Measurements from ENCODE around the gene EIF2S1. TPM values are rescaled to one million over a fixed set of nuclear protein-coding genes. Genes with fewer than 3 reads are reported as not detected.
"Not testable (repeated sequence)": the region's sequence is repeated elsewhere in the genome, so short reads cannot be mapped to it uniquely, and the experiment has no call there.

The EIF2S1 gene
- total RNA-seq, 4 donors from 2014 or later: 102 to 180 (median 150) TPM

DNA sequence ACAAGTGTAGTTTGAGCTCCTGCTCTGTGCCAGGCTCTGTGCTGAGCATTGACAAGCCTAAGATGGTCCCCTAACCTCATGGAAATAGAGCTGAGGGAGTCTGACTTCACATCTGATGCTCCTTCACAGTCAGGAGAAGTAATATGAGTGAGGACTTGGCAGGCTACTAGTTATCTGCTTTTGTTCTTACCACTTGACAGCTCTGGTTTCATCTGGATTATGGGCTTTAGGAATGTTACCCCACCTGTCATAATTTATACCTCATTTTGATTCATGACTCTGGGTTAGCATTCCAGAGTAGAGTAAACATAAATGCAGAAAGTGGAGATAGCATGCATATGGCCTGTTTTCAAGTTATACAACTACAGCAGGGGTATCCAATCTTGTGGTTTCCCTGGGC, 41.0 kb upstream of the EIF2S1 start:
- H3K27me3 ChIP-seq: no peaks in the 10 kb centered on the region
- no peak for ATAC-seq
- peaks cover 0 to 84% of the 10 kb centered on the region in 2 donors for H3K36me3 ChIP-seq
- H3K9me3 ChIP-seq: no peaks in the 10 kb centered on the region
- no peaks in the 10 kb centered on the region for H3K4me1 ChIP-seq
- no peak overlapping the region for H3K27ac ChIP-seq
- TF ChIP-seq POLR2A (IDR thresholded peaks at IDR 0.05) (no peak), POLR2AphosphoS5 (IDR thresholded peaks at IDR 0.05) (no peak), EP300 (IDR thresholded peaks at IDR 0.05) (no peak)
- TF ChIP-seq, protein P1, sequence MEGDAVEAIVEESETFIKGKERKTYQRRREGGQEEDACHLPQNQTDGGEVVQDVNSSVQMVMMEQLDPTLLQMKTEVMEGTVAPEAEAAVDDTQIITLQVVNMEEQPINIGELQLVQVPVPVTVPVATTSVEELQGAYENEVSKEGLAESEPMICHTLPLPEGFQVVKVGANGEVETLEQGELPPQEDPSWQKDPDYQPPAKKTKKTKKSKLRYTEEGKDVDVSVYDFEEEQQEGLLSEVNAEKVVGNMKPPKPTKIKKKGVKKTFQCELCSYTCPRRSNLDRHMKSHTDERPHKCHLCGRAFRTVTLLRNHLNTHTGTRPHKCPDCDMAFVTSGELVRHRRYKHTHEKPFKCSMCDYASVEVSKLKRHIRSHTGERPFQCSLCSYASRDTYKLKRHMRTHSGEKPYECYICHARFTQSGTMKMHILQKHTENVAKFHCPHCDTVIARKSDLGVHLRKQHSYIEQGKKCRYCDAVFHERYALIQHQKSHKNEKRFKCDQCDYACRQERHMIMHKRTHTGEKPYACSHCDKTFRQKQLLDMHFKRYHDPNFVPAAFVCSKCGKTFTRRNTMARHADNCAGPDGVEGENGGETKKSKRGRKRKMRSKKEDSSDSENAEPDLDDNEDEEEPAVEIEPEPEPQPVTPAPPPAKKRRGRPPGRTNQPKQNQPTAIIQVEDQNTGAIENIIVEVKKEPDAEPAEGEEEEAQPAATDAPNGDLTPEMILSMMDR (IDR thresholded peaks at IDR 0.05): no peak
- no peak overlapping the region for H3K4me3 ChIP-seq

DNA sequence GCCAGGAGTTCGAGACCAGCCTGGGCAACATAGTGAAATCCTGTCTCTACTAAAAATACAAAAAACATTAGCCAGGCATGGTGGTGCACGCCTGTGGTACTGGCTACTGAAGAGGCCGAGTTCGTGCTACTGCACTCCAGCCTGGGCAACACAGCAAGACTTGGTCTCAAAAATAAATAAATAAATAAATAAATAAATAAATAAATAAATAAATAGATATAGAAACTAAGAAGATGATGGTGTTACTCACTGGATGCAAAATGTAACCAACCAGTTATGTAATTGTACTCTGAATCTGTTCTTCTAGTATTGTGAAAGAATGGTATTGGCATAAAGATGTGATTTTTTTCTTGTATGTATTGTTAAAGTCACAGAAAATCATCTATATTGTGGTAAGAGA, 30.5 kb upstream of the EIF2S1 start:
- peaks cover 0 to 70% of the 10 kb centered on the region in 2 donors for H3K36me3 ChIP-seq
- H3K9me3 ChIP-seq, H3K27ac ChIP-seq, ATAC-seq, H3K27me3 ChIP-seq, H3K4me3 ChIP-seq, H3K4me1 ChIP-seq: not testable (repeated sequence)
- WGBS, 2 donors (ENCODE audit: low coverage in 1 of 2): 98% methylated on average over 4 of the region's 4 CpGs; no CpG with 5 or more reads in 1 of the 2 donors

DNA sequence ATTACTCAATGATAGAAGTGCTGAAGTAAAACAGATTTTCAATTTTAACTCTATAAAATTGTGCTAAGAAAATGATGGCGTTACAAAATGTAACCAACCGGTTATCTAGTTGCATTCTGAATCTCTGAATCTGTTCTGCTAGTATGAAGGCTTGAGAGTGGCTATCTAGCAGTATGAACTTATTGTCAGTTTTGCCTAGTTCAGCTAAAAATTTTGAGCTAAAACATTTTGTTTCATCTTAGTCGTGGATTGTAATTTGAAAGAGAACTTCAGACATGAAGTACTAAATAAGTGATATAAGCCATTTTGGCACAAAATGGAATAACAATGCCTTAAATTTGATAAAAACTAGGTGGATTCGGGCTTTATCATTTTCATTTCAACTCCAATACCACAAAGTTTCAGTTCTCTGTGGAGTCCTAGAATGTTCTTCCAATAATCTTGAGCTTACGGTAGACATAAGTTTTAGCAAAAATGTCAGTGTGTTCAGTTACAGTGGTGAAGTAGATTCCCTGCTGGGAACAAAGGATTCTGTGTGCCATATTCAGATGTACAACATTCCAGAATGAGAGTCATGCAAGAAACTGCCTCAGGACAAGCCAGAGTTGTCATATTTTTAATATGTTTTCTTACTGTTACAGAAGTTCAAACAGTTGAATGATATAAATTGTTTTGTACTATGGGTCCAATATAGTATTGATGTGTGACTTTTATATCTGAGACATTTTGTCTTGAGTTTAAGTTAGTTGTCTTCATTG, 28.6 kb upstream of the EIF2S1 start:
- ATAC-seq: no peak
- no peaks in the 10 kb centered on the region for H3K9me3 ChIP-seq
- H3K4me3 ChIP-seq: no peak overlapping the region
- 84 to 92% methylated on average over 5 of the region's 5 CpGs for WGBS, 2 donors (ENCODE audit: low coverage in 1 of 2)
- H3K4me1 ChIP-seq: no peaks in the 10 kb centered on the region
- peaks cover 0 to 76% of the 10 kb centered on the region in 2 donors for H3K36me3 ChIP-seq
- no peaks in the 10 kb centered on the region for H3K27me3 ChIP-seq
- TF ChIP-seq, protein P1 (IDR thresholded peaks at IDR 0.05): no peak
- no peak for TF ChIP-seq POLR2A (IDR thresholded peaks at IDR 0.05)
- TF ChIP-seq POLR2AphosphoS5 (IDR thresholded peaks at IDR 0.05): no peak
- TF ChIP-seq EP300 (IDR thresholded peaks at IDR 0.05): no peak
- H3K27ac ChIP-seq: no peak overlapping the region

DNA sequence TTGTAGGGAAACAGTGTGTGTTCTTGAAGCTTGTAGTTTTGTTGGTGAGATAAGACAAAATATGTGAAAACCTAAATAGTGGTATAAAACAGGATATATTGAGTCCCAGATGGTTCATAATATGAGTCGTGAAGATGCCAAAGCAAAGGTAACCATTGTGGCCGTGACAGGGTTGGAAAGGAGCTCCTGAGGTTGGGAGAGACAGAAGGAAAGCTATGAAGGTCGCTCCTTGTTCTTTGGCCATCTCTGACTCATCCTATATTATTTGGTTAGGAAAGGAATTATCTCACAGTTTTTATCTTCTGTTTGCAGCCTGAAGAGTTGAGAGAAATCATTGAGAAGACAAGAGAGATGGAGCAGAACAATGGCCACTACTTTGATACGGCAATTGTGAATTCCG, 27.7 kb upstream of the EIF2S1 start:
- TF ChIP-seq, protein P1 (IDR thresholded peaks at IDR 0.05): no peak
- Histone ChIP-seq H3K27ac (no peak overlapping the region), H3K9me3 (no peaks in the 10 kb centered on the region), H3K36me3 (peaks cover 0 to 77% of the 10 kb centered on the region in 2 donors), H3K27me3 (no peaks in the 10 kb centered on the region), H3K4me3 (no peak overlapping the region), H3K4me1 (no peaks in the 10 kb centered on the region)
- no peak for ATAC-seq
- WGBS, 2 donors (ENCODE audit: low coverage in 1 of 2): 91 to 94% methylated on average over 5 of the region's 5 CpGs

DNA sequence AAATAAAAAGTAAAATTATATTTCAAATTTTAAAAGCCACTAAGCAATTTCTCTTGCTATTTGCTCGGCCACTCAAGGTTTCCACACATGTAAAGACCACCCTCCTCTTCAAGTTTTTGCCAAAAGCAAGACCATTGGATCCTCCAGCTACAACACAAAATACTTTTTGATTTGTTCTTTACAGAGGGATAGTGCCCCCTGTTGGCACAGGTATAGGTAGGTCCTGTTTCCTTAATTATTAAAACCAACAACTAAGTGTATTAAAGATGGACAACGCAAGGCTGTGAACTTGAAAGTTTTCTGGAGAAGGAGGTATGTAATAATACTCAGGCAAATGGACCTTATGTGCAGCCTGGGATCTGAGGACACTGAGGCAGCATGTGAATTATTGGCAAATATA, 24.3 kb upstream of the EIF2S1 start:
- no peak overlapping the region for H3K27ac ChIP-seq
- TF ChIP-seq, protein P1 (IDR thresholded peaks at IDR 0.05): peak in 1 of 4 experiments; percentile 11
- TF ChIP-seq POLR2A (IDR thresholded peaks at IDR 0.05): no peak
- TF ChIP-seq POLR2AphosphoS5 (IDR thresholded peaks at IDR 0.05): no peak
- peaks cover 0 to 90% of the 10 kb centered on the region in 2 donors for H3K36me3 ChIP-seq
- no peak overlapping the region for H3K4me3 ChIP-seq
- no peaks in the 10 kb centered on the region for H3K4me1 ChIP-seq
- no peaks in the 10 kb centered on the region for H3K9me3 ChIP-seq
- no peak for ATAC-seq
- H3K27me3 ChIP-seq: no peaks in the 10 kb centered on the region
- WGBS, 2 donors (ENCODE audit: low coverage in 1 of 2): 83 to 97% methylated on average over 2 of the region's 2 CpGs

DNA sequence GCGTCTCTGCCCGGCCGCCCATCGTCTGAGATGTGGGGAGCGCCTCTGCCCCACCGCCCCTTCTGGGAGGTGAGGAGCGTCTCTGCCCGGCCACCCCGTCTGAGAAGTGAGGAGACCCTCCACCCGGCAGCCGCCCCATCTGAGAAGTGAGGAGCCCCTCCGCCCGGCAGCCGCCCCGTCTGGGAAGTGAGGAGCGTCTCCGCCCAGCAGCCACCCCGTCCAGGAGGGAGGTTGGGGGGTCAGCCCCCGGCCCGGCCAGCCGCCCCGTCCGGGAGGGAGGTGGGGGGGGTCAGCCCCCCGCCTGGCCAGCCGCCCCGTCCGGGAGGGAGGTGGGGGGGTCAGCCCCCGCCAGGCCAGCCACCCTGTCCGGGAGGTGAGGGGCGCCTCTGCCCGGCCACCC, 18.9 kb upstream of the EIF2S1 start:
- not testable (repeated sequence) for ATAC-seq, H3K9me3 ChIP-seq, H3K4me1 ChIP-seq, H3K27me3 ChIP-seq, H3K4me3 ChIP-seq, H3K27ac ChIP-seq
- peaks cover 5 to 98% of the 10 kb centered on the region in 2 donors for H3K36me3 ChIP-seq
- WGBS, 2 donors (ENCODE audit: low coverage in 1 of 2): no CpG with 5 or more reads among the region's 31 CpGs
